Parathyroid adenoma (tissue), 2 donors: ENCODE results near the gene PRKCQ.

ENCODE experiments used
- H2AFZ ChIP-seq: fragments of 300-600 bp; sonication (generic); one replicate; pipeline ENCODE4 v1.7.0; 2017; ENCODE audit warnings: antibody characterized with exemption, mild to moderate bottlenecking
- H3K27ac ChIP-seq: fragments of 300-600 bp; sonication (generic); one replicate; pipeline ENCODE4 v1.7.0; 2017
- H3K27me3 ChIP-seq: fragments of 300-600 bp; sonication (generic); one replicate; pipeline ENCODE4 v1.7.0; 2017; ENCODE audit warnings: low read length; ENCODE audit not compliant: control insufficient read depth, insufficient read depth
- H3K36me3 ChIP-seq: fragments of 300-600 bp; sonication (generic); one replicate; pipeline ENCODE4 v1.7.0; 2017; ENCODE audit warnings: low read length; ENCODE audit not compliant: control insufficient read depth, insufficient read depth
- H3K4me1 ChIP-seq: fragments of 300-600 bp; sonication (generic); one replicate; pipeline ENCODE4 v1.7.0; 2017; ENCODE audit warnings: control low read depth
- H3K4me2 ChIP-seq: fragments of 300-600 bp; sonication (generic); one replicate; pipeline ENCODE4 v1.7.0; 2017; ENCODE audit warnings: low read length
- H3K4me3 ChIP-seq: fragments of 300-600 bp; sonication (generic); one replicate; pipeline ENCODE4 v1.7.0; 2017; ENCODE audit warnings: low read depth, low read length
- H3K79me2 ChIP-seq: fragments of 300-600 bp; sonication (generic); one replicate; pipeline ENCODE4 v1.7.0; 2017; ENCODE audit warnings: control low read depth
- H3K9ac ChIP-seq: fragments of 300-600 bp; sonication (generic); one replicate; pipeline ENCODE4 v1.7.0; 2017; ENCODE audit warnings: mild to moderate bottlenecking
- H3K9me3 ChIP-seq: fragments of 300-600 bp; sonication (generic); one replicate; pipeline ENCODE4 v1.7.0; 2017; ENCODE audit warnings: low read length; ENCODE audit not compliant: control insufficient read depth
- CTCF ChIP-seq: fragments of 300-600 bp; sonication (generic); IDR thresholded peaks from one replicate; pipeline ENCODE4 v1.7.0; 2017; ENCODE audit warnings: antibody characterized with exemption, mild to moderate bottlenecking
- donor health status: primary hyperparathyroidism.

PRKCQ gene

GRCh38 chr10:6612371-6612770, 32.3 kb upstream of the PRKCQ start:
- H3K4me3 ChIP-seq: no peak overlapping the region
- no peaks in the 10 kb centered on the region for H3K36me3 ChIP-seq
- no peak overlapping the region for H3K27ac ChIP-seq
- H2AFZ ChIP-seq: no peak overlapping the region
- H3K27me3 ChIP-seq: no peaks in the 10 kb centered on the region
- H3K9ac ChIP-seq: no peak overlapping the region
- H3K4me2 ChIP-seq: no peak overlapping the region
- no peaks in the 10 kb centered on the region for H3K4me1 ChIP-seq
- no peaks in the 10 kb centered on the region for H3K79me2 ChIP-seq
- H3K9me3 ChIP-seq: no peaks in the 10 kb centered on the region
- no peak for TF ChIP-seq CTCF

- H3K9ac ChIP-seq: no peak overlapping the region
- no peaks in the 10 kb centered on the region for H3K9me3 ChIP-seq
- H3K4me1 ChIP-seq: no peaks in the 10 kb centered on the region
- H3K79me2 ChIP-seq: no peaks in the 10 kb centered on the region
- H3K4me3 ChIP-seq: no peak overlapping the region
- no peak overlapping the region for H2AFZ ChIP-seq
- no peaks in the 10 kb centered on the region for H3K36me3 ChIP-seq
- no peaks in the 10 kb centered on the region for H3K27me3 ChIP-seq
- H3K27ac ChIP-seq: no peak overlapping the region
- no peak for TF ChIP-seq CTCF
- no peak overlapping the region for H3K4me2 ChIP-seq
Observed at GRCh38 chr10:6610647-6611046, 30.6 kb upstream of the PRKCQ start.

- H3K36me3 ChIP-seq: no peaks in the 10 kb centered on the region
- H3K9ac ChIP-seq: no peak overlapping the region
- H3K4me1 ChIP-seq: no peaks in the 10 kb centered on the region
- no peak for TF ChIP-seq CTCF
- H3K4me3 ChIP-seq: no peak overlapping the region
- H3K27ac ChIP-seq: no peak overlapping the region
- H3K4me2 ChIP-seq: no peak overlapping the region
- no peaks in the 10 kb centered on the region for H3K27me3 ChIP-seq
- H3K9me3 ChIP-seq: no peaks in the 10 kb centered on the region
- H3K79me2 ChIP-seq: no peaks in the 10 kb centered on the region
- H2AFZ ChIP-seq: no peak overlapping the region
Observed at GRCh38 chr10:6609625-6610024, 29.5 kb upstream of the PRKCQ start.

GRCh38 chr10:6607778-6608177, 27.7 kb upstream of the PRKCQ start:
- H3K27ac ChIP-seq: no peak overlapping the region
- no peaks in the 10 kb centered on the region for H3K79me2 ChIP-seq
- H3K9ac ChIP-seq: no peak overlapping the region
- no peak overlapping the region for H2AFZ ChIP-seq
- no peaks in the 10 kb centered on the region for H3K36me3 ChIP-seq
- no peak overlapping the region for H3K4me3 ChIP-seq
- H3K4me2 ChIP-seq: no peak overlapping the region
- no peaks in the 10 kb centered on the region for H3K27me3 ChIP-seq
- no peak for TF ChIP-seq CTCF
- no peaks in the 10 kb centered on the region for H3K9me3 ChIP-seq
- no peaks in the 10 kb centered on the region for H3K4me1 ChIP-seq

- H3K9ac ChIP-seq: no peak overlapping the region
- no peak overlapping the region for H3K4me3 ChIP-seq
- no peak overlapping the region for H3K27ac ChIP-seq
- H2AFZ ChIP-seq: no peak overlapping the region
- no peaks in the 10 kb centered on the region for H3K9me3 ChIP-seq
- H3K4me2 ChIP-seq: no peak overlapping the region
- no peak for TF ChIP-seq CTCF
- H3K4me1 ChIP-seq: no peaks in the 10 kb centered on the region
- H3K36me3 ChIP-seq: no peaks in the 10 kb centered on the region
- no peaks in the 10 kb centered on the region for H3K79me2 ChIP-seq
- no peaks in the 10 kb centered on the region for H3K27me3 ChIP-seq
Observed at GRCh38 chr10:6607182-6607581, 27.1 kb upstream of the PRKCQ start.
